Activated naive CD4-positive, alpha-beta T cell treated with anti-CD3 and anti-CD28 coated beads, Interleukin-2, amount 50 U/mL, for 24 hours (primary cell): ENCODE measurements around the gene RNF123.
"Not testable (repeated sequence)": the region's sequence is repeated elsewhere in the genome, so short reads cannot be mapped to it uniquely, and the experiment has no call there.

Experiments
- H3K27ac Mint-ChIP-seq: one replicate; pipeline ENCODE4 v1.8.0; 2021; ENCODE audit warnings: mild to moderate bottlenecking, mixed read lengths
- H3K27me3 Mint-ChIP-seq: one replicate; pipeline ENCODE4 v1.8.0; 2021; ENCODE audit warnings: mixed read lengths
- H3K36me3 Mint-ChIP-seq: one replicate; pipeline ENCODE4 v1.8.0; 2021; ENCODE audit warnings: mixed read lengths
- H3K4me1 Mint-ChIP-seq: one replicate; pipeline ENCODE4 v1.8.0; 2021; ENCODE audit warnings: mixed read lengths
- H3K4me3 Mint-ChIP-seq: one replicate; pipeline ENCODE4 v1.8.0; 2021; ENCODE audit warnings: mild to moderate bottlenecking, mixed read lengths
- H3K9me3 Mint-ChIP-seq: one replicate; pipeline ENCODE4 v1.8.0; 2021; ENCODE audit warnings: mixed read lengths

The RNF123 gene

GRCh38 chr3:49725906-49726681 lies 36.7 kb downstream of the RNF123 start:
- Mint-ChIP-seq H3K4me3 (no peak overlapping the region), H3K27ac (no peak overlapping the region), H3K4me1 (peaks cover 14% of the 10 kb centered on the region), H3K36me3 (peaks cover 3% of the 10 kb centered on the region), H3K27me3 (no peaks in the 10 kb centered on the region), H3K9me3 (no peaks in the 10 kb centered on the region)

DNA sequence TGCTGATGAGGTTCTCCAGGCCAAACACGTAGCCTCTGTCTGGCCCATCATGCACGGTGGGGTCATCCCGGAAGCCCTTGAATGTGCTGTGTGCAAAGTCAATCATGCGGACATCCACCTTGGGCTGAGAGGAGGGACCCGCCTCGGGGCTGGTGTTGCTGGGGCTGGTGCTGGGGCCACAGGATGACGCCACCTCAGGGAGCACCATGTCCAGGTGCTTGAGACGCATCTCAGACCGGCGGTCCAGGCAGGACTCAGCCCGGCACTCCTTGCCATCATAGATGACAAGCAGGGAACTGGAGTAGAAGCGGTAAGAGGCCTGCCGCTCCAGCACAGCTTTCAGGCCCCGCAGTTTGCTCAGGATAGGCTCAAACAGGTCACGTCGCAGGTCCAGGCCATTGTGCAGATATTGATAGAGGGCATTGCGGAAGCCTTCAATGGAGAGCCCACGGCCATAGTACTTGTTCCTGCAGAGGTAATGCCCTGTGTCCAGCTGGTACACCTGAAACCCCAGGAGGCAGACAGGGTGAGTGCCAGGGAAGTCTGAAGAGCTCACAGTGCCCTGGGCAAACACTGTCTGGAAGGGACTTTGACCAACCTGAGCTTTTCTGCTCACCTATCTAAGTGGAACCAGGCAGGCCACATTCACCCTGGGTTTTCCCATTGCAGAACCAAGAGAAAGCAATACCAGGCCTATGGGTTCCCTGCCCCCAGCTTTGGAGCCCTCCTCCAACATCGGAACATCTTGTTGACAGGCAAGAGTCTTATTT lies 38.0 kb downstream of the RNF123 start:
- Mint-ChIP-seq H3K27ac (no peak overlapping the region), H3K36me3 (peaks cover 3% of the 10 kb centered on the region), H3K4me3 (no peak overlapping the region), H3K4me1 (peaks cover 13% of the 10 kb centered on the region), H3K9me3 (no peaks in the 10 kb centered on the region), H3K27me3 (no peaks in the 10 kb centered on the region)

- H3K27ac Mint-ChIP-seq: no peak overlapping the region
- no peaks in the 10 kb centered on the region for H3K9me3 Mint-ChIP-seq
- H3K36me3 Mint-ChIP-seq: peaks cover 4% of the 10 kb centered on the region
- no peaks in the 10 kb centered on the region for H3K27me3 Mint-ChIP-seq
- peaks cover 7% of the 10 kb centered on the region for H3K4me1 Mint-ChIP-seq
- H3K4me3 Mint-ChIP-seq: no peak overlapping the region
Measured at GRCh38 chr3:49727924-49728361, 38.6 kb downstream of the RNF123 start.

DNA sequence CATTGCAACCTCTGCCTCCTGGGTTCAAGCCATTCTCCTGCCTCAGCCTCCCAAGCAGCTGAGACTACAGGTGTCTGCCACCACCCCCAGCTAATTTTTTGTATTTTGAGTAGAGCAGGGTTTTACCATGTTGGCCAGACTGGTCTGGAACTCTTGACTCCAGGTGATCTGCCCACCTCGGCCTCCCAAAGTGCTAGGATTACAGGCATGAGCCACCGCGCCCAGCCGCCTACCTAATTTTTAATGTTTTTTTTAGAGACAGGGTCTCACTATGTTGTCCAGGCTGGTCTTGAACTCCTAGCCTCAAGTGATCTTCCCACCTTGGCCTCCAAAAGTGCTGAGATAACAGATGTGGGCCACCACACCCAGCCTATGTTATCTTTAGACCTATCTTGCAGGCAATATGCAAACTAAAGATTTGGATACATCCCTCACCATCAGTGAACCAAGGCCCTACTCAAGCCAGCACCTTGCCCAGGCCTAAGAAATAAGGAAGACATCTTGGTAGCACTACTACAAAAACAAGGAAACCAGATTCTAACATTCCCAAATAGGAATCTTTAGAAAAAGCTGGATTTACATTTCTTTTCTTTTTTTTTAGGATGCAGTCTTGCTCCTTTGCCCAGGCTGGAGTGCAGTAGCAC lies 40.7 kb downstream of the RNF123 start:
- Mint-ChIP-seq H3K9me3 (no peaks in the 10 kb centered on the region), H3K4me3 (no peak overlapping the region), H3K27ac (no peak overlapping the region), H3K4me1 (no peaks in the 10 kb centered on the region), H3K36me3 (peaks cover 8% of the 10 kb centered on the region), H3K27me3 (no peaks in the 10 kb centered on the region)

GRCh38 chr3:49732597-49732996 lies 43.2 kb downstream of the RNF123 start:
- peaks cover 10% of the 10 kb centered on the region for H3K36me3 Mint-ChIP-seq
- H3K9me3 Mint-ChIP-seq: no peaks in the 10 kb centered on the region
- H3K27me3 Mint-ChIP-seq: no peaks in the 10 kb centered on the region
- no peaks in the 10 kb centered on the region for H3K4me1 Mint-ChIP-seq
- no peak overlapping the region for H3K4me3 Mint-ChIP-seq
- H3K27ac Mint-ChIP-seq: no peak overlapping the region

- H3K27ac Mint-ChIP-seq: no peak overlapping the region
- peaks cover 10% of the 10 kb centered on the region for H3K36me3 Mint-ChIP-seq
- H3K4me1 Mint-ChIP-seq: peaks cover 4% of the 10 kb centered on the region
- no peak overlapping the region for H3K4me3 Mint-ChIP-seq
- H3K27me3 Mint-ChIP-seq: no peaks in the 10 kb centered on the region
- no peaks in the 10 kb centered on the region for H3K9me3 Mint-ChIP-seq
Measured at GRCh38 chr3:49733551-49733950, 44.2 kb downstream of the RNF123 start.

DNA sequence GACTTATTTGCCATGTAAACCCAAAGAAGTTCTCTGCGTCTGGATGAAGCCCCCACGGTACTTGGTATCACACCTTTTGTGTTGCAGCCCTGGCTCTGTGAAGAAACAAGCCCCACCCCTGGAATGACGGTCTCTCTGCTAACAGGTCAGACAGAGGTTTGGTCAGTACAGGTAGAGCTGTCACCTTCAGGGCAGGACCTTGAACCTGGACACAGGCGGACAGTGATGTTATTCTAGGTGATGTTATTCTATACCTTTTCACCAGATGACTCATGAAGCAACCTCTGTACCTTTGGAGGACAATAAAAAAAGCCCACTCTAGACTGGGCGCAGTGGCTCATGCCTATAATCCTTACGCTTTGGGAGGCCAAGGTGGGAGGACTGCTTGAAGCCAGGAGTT lies 45.4 kb downstream of the RNF123 start:
- Mint-ChIP-seq H3K27ac (no peak overlapping the region), H3K36me3 (peaks cover 10% of the 10 kb centered on the region), H3K4me1 (peaks cover 11% of the 10 kb centered on the region), H3K4me3 (no peak overlapping the region), H3K9me3 (no peaks in the 10 kb centered on the region), H3K27me3 (no peaks in the 10 kb centered on the region)

DNA sequence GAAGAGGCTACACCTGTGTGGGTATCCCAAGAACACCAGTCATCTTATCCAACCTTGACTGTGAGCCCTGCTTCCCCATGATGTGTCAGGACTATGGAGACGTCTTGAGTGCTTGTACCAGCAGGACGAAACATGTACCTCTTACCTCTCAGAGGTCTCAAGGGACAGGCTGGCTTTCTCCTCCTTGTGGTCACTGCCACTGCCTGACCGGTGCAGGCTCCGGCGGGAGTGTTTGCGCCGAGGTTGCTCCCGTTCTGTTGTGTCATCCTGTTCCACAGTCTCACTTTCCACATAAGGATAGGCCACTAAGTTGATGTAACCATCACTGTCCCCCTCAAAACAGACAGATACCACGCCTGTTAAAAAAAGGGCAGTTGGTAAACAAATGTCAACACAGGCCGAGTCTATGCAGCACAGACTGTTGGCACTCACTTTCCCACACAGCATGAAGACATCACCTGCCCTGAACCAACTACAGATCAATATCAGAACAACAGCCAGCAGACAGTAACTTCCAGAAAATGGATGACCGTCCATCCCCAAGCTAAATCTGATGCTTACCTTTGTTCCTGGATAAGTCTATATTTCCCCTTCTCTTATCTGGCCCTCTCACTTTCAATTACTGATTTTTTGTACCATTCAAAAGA lies 48.8 kb downstream of the RNF123 start:
- peaks cover 5% of the 10 kb centered on the region for H3K36me3 Mint-ChIP-seq
- H3K27ac Mint-ChIP-seq: peak overlapping the region; percentile 26
- H3K27me3 Mint-ChIP-seq: no peaks in the 10 kb centered on the region
- H3K4me3 Mint-ChIP-seq: no peak overlapping the region
- H3K9me3 Mint-ChIP-seq: no peaks in the 10 kb centered on the region
- H3K4me1 Mint-ChIP-seq: peaks cover 15% of the 10 kb centered on the region

DNA sequence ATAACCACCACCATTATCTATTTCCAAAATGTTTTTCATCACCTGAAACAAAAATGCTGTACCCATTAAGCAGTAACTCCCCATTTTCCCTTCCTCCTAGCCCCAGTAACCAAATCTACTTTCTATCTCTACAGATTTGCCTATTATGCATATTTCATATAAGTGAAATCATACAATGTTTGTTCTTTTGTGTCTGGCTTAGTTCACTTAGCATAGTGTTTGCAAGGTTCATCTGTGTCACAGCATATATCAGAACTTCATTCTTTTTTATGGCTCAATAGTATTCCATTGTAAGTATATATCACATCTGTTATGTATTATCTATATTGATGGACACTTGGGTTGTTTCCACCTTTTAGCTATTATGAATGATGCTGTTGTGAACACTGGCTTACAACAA lies 51.1 kb downstream of the RNF123 start:
- Mint-ChIP-seq H3K4me1 (peaks cover 18% of the 10 kb centered on the region), H3K9me3 (no peaks in the 10 kb centered on the region), H3K27ac (peak overlapping the region; percentile 62), H3K4me3 (no peak overlapping the region), H3K36me3 (peaks cover 5% of the 10 kb centered on the region), H3K27me3 (no peaks in the 10 kb centered on the region)

- Mint-ChIP-seq H3K27me3 (no peaks in the 10 kb centered on the region), H3K4me3 (no peak overlapping the region), H3K9me3 (no peaks in the 10 kb centered on the region), H3K27ac (no peak overlapping the region), H3K36me3 (peaks cover 6% of the 10 kb centered on the region), H3K4me1 (peaks cover 18% of the 10 kb centered on the region)
Measured at GRCh38 chr3:49745986-49746385, 56.6 kb downstream of the RNF123 start.

- Mint-ChIP-seq H3K4me1 (peaks cover 19% of the 10 kb centered on the region), H3K4me3 (no peak overlapping the region), H3K9me3 (no peaks in the 10 kb centered on the region), H3K36me3 (peaks cover 6% of the 10 kb centered on the region), H3K27me3 (no peaks in the 10 kb centered on the region), H3K27ac (peak overlapping the region; percentile 59)
Measured at GRCh38 chr3:49747792-49748480, 58.6 kb downstream of the RNF123 start.

DNA sequence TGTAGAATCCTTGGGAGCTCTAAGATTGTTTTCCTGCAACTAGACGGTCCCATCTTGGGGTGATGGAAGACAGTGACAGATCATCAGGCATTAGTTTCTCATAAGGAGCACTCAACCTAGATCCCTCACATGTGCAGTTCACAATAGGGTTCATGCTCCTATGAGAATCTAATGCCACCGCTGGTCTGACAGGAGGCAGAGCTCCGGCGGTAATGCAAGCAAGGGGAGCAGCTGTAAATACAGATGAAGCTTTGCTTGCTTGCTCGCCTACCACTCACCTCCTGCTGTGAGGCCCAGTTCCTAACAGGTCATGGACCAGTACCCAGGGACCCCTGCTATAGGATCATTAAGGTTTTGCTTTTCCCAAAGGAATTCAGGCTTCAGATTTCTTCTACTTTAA lies 59.5 kb downstream of the RNF123 start:
- H3K4me3 Mint-ChIP-seq, H3K36me3 Mint-ChIP-seq, H3K27ac Mint-ChIP-seq, H3K27me3 Mint-ChIP-seq, H3K9me3 Mint-ChIP-seq: not testable (repeated sequence)
- peaks cover 27% of the 10 kb centered on the region for H3K4me1 Mint-ChIP-seq

- H3K9me3 Mint-ChIP-seq: no peaks in the 10 kb centered on the region
- H3K27ac Mint-ChIP-seq: peak overlapping the region; percentile 33
- H3K27me3 Mint-ChIP-seq: no peaks in the 10 kb centered on the region
- peaks cover 4% of the 10 kb centered on the region for H3K36me3 Mint-ChIP-seq
- no peak overlapping the region for H3K4me3 Mint-ChIP-seq
- peaks cover 32% of the 10 kb centered on the region for H3K4me1 Mint-ChIP-seq
Measured at GRCh38 chr3:49750056-49750455, 60.7 kb downstream of the RNF123 start.

GRCh38 chr3:49751501-49751900 lies 62.1 kb downstream of the RNF123 start:
- H3K4me3 Mint-ChIP-seq: no peak overlapping the region
- no peak overlapping the region for H3K27ac Mint-ChIP-seq
- peaks cover 4% of the 10 kb centered on the region for H3K36me3 Mint-ChIP-seq
- H3K9me3 Mint-ChIP-seq: no peaks in the 10 kb centered on the region
- H3K4me1 Mint-ChIP-seq: peaks cover 40% of the 10 kb centered on the region
- no peaks in the 10 kb centered on the region for H3K27me3 Mint-ChIP-seq

GRCh38 chr3:49754536-49754935 lies 65.2 kb downstream of the RNF123 start:
- Mint-ChIP-seq H3K27ac (no peak overlapping the region), H3K4me1 (peaks cover 47% of the 10 kb centered on the region), H3K4me3 (no peak overlapping the region), H3K36me3 (peaks cover 2% of the 10 kb centered on the region), H3K9me3 (no peaks in the 10 kb centered on the region), H3K27me3 (no peaks in the 10 kb centered on the region)
